Brain microvascular endothelial cell (primary cell): ENCODE results near the gene DNAJC5.
"Not testable (repeated sequence)": the region's sequence is repeated elsewhere in the genome, so short reads cannot be mapped to it uniquely, and the experiment has no call there.

Experiments
- DNase-seq: peaks from one replicate; pipeline ENCODE4 v3.0.0-alpha.2; 2020
- H3K27ac ChIP-seq: fragments of 250-450 bp; sonication (Bioruptor Pico); 2 replicates; pipeline ENCODE4 v1.5.1; 2020; ENCODE audit warnings: mild to moderate bottlenecking, moderate library complexity
- H3K27me3 ChIP-seq: fragments of 250-450 bp; sonication (Bioruptor Pico); replicated peaks from 2 replicates; pipeline ENCODE4 v1.5.1; 2020; ENCODE audit warnings: mild to moderate bottlenecking
- H3K36me3 ChIP-seq: fragments of 250-450 bp; sonication (Bioruptor Pico); replicated peaks from 2 replicates; pipeline ENCODE4 v1.5.1; 2020; ENCODE audit warnings: mild to moderate bottlenecking
- H3K4me3 ChIP-seq: 2 replicates; pipeline ENCODE4 v1.5.1; 2011; ENCODE audit warnings: low read depth, mild to moderate bottlenecking, control low read depth, low read length, moderate library complexity
- in situ Hi-C: cut with HindIII; loops from 2 replicates; pipeline ENCODE4 v1.10.0; 2017; ENCODE audit warnings: low sequenced_read_pairs, low pct_ligation_motif_present
- TF ChIP-seq, protein P1 (sequence below): IDR thresholded peaks from 2 replicates; pipeline ENCODE4 v1.5.1; 2011; ENCODE audit warnings: low read depth, mild to moderate bottlenecking, moderate library complexity, low read length, control low read depth, inconsistent platforms; ENCODE audit errors: missing control alignments

The DNAJC5 gene

DNA sequence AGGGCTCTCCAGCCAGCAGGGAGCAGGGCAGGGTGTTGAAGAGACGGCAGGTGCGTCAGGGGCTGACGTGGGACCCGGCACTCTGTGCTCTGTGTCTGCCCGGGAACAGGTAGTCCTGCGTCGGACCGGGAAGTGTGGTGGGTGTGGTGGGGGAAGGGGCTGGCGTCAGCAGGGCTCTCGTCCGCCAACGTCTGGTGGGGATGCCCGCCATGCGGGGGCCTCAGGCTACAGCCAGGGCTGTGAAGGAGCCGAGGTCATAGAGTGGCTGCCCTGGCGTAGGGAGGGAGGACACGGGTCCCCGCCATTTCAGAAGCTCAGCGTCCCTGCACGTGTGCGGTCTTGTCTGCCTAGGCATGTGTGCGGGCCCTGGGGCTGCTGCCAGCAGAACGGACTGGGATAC is 25.3 kb downstream of the DNAJC5 start:
- Histone ChIP-seq H3K27me3 (no peaks in the 10 kb centered on the region), H3K27ac (no peak overlapping the region), H3K36me3 (peaks cover 11% of the 10 kb centered on the region), H3K4me3 (no peak overlapping the region)
- in situ Hi-C loops = no loop called here
- TF ChIP-seq, protein P1, sequence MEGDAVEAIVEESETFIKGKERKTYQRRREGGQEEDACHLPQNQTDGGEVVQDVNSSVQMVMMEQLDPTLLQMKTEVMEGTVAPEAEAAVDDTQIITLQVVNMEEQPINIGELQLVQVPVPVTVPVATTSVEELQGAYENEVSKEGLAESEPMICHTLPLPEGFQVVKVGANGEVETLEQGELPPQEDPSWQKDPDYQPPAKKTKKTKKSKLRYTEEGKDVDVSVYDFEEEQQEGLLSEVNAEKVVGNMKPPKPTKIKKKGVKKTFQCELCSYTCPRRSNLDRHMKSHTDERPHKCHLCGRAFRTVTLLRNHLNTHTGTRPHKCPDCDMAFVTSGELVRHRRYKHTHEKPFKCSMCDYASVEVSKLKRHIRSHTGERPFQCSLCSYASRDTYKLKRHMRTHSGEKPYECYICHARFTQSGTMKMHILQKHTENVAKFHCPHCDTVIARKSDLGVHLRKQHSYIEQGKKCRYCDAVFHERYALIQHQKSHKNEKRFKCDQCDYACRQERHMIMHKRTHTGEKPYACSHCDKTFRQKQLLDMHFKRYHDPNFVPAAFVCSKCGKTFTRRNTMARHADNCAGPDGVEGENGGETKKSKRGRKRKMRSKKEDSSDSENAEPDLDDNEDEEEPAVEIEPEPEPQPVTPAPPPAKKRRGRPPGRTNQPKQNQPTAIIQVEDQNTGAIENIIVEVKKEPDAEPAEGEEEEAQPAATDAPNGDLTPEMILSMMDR = no peak
- no peak for DNase-seq

DNA sequence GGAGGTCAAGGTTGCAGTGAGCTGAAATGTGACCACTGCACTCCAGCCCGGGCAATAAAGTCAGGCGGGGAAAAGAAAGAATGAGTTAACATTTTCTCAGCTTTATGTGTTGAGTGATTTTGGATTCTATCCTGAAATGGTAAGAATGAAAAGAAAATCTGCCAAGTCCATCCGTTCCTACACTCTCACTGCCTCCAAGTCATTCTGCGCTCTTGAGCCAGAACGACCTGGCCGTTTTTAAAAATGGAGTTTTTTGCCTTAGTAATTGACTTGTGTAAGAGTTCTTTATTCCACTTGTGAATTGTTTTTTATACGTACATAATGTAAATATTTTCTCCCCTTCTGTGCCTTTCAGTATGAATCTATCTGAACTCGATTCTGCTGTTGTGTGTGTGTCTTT is 28.7 kb downstream of the DNAJC5 start:
- Histone ChIP-seq H3K4me3 (no peak overlapping the region), H3K36me3 (peaks cover 18% of the 10 kb centered on the region), H3K27ac (no peak overlapping the region), H3K27me3 (no peaks in the 10 kb centered on the region)
- DNase-seq = no peak
- TF ChIP-seq, protein P1 = no peak
- in situ Hi-C loops = no loop called here

GRCh38 chr20:63924241-63924640 is 29.3 kb downstream of the DNAJC5 start:
- Histone ChIP-seq H3K27ac (no peak overlapping the region), H3K36me3 (peaks cover 24% of the 10 kb centered on the region), H3K4me3 (no peak overlapping the region), H3K27me3 (no peaks in the 10 kb centered on the region)
- TF ChIP-seq, protein P1 = no peak
- no peak for DNase-seq
- in situ Hi-C loops = no loop called here

DNA sequence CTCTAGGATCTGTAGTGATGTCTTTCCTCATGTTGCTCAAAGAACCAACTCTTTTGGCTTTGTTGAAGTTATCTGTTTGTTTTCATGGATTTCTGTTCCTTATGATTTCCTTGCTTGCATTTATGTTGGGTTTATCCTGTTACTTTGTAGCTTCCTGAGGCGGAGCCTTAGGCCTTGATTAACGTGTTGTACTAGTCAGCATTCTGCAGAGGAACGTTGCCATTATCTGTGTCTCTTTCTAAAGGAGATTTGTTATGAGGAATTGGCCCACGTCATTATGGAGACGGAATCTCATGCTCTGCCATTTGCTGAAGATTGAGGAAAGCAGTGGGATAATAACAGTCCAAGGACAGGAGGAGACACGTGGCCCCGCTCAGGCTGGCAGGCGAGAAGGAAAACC is 31.4 kb downstream of the DNAJC5 start:
- H3K4me3 ChIP-seq = no peak overlapping the region
- H3K27ac ChIP-seq = no peak overlapping the region

DNA sequence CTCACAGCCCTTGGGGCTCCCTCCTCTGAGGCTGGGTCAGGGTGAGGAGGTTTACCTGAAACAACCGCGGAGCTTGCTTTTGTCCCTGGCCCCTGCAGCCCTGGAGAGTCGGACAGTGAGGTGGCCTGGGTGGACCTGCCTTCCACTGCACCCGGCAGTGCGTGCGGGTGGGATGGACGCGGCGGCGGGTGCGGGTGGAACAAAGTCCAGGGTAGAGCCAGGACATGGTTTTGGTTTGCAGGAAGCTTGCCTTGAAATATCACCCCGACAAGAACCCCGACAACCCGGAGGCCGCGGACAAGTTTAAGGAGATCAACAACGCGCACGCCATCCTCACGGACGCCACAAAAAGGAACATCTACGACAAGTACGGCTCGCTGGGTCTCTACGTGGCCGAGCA is 34.1 kb downstream of the DNAJC5 start:
- in situ Hi-C loops = no loop called here
- TF ChIP-seq, protein P1 = no peak
- Histone ChIP-seq H3K36me3 (peaks cover 64% of the 10 kb centered on the region), H3K27me3 (no peaks in the 10 kb centered on the region), H3K27ac (no peak overlapping the region), H3K4me3 (no peak overlapping the region)
- no peak for DNase-seq

More for the DNA sequence above, 31.4 kb downstream of the DNAJC5 start:
- TF ChIP-seq, protein P1 = no peak
- no peak for DNase-seq
- in situ Hi-C loops = no loop called here
- no peaks in the 10 kb centered on the region for H3K27me3 ChIP-seq
- peaks cover 39% of the 10 kb centered on the region for H3K36me3 ChIP-seq

DNA sequence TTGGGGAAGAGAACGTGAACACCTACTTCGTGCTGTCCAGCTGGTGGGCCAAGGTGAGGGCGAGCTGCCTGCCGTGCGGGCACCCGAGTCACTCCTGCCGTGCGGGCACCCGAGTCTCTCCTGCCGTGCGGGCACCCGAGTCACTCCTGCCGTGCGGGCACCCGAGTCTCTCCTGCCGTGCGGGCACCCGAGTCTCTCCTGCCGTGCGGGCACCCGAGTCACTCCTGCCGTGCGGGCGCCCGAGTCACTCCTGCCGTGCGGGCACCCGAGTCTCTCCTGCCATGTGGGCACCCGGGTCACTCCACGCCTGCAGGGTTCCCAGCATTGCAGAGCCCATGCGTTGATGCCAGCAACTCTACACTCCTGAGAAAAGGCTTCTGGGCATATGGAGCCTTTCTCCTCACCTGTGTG is 34.6 kb downstream of the DNAJC5 start:
- H3K36me3 ChIP-seq = peaks cover 68% of the 10 kb centered on the region
- H3K27me3 ChIP-seq, in situ Hi-C loops, DNase-seq, H3K4me3 ChIP-seq, H3K27ac ChIP-seq: not testable (repeated sequence)
